ENCODE data around the gene CCDC85B.
A peak's percentile ranks its signal among the peaks of the same experiment; 100 is the strongest.

Gene CCDC85B

DNA sequence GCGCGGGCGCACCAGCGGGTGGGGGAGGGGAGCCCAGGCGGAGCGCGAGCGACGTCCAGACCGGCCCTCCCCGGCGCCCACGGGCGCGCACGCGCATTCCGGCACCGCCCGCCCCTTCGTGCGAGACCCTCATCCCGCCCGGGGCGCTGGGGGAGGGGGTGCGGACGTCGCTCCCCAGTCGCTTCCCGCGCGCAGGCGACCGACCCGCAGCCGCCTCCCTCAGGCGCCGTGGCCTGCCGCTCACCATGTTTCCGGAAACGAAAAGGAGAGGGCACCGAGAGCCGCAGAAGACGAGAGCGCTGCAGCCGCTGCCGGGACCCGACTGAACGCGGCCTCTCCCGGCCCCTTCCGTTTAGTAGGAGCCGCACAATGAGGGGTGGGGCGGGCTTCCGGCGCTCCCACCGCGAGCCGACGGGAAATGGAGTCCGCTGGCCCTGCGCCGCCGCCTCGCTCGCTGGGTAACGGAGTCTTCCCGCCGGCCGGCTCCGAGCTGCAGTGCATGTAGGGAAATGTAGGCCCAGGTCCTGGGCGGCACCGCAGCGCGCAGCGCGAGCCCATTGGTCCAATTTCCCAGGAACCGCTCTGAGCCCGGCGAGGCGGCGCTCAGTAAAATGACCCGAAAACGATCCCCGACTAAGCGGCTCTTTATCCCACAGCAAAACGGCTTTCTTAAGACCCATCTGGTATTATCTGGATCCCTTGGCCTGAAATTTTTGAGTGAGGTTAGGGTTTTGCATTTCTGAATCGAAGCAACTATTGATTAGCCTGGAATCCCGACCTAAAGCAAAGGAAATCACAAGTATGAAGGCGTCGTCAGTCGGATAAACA, 32.4 kb upstream of the CCDC85B start, which contains the start of gene CFL1:
TSS of gene CFL1 (minus strand) at position 328 of the 828 bp plus-strand sequence. CDS start at position 247, 81 bp downstream.
- DNase-seq (ENCODE audit: low read depth, low spot score), result peak; percentile 92

DNA sequence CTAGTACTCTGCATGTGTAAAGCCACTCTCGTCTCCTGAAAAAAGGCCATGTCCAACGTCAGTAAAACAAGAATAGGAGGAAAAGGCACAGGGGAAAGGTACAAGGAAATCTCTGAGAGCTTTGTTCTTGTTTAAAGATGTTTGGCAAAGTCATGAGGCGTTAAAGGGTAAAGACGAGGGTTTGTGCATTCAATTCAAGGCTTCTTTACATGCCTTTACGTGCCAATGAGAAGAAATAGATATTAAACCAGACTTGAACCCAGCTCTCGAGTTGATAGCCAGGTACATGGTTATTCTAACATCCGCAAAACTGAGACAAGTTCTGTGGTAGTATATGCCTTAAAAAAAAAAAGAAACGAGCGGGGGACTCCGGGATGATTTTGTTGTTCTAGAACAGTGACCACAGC, 31.8 kb upstream of the CCDC85B start:
- no peak for DNase-seq (ENCODE audit: low read depth, low spot score)

DNA sequence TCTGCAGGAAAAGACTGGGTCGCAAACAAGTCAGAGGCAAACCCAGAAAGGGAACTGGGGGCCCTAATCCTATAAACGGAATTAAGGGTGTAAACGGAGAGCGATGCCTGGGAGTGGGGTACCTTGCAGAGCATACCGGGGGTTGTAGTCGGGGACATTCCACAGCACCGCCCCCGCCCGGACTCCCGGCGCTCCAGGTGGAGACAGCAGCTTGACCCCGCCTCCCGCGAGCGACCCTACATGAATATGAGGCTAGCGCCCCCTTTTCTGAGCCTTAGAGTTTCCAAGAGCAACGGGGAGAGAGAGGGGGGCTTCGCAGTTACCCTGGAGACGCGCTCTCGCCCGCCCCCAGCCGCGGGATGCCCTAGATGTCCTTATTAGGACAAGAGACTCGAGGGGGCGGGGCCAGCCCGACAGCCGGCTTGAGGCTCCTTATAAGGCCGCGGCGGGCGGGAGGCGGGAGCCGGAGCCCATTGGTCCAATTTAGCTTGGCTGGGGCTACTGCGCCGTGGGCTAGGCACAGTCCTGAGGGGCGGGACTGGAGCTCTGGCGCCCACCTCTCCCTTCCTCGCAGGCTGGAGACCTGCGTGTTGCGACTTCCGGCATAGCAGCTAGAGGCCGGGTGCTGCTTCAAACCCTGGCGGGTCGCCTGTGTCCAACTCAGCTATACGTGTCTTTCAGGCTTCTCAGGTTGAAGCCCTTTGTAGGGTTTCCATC, 31.2 kb upstream of the CCDC85B start:
- peak; percentile 97 for DNase-seq (ENCODE audit: low read depth, low spot score)

DNA sequence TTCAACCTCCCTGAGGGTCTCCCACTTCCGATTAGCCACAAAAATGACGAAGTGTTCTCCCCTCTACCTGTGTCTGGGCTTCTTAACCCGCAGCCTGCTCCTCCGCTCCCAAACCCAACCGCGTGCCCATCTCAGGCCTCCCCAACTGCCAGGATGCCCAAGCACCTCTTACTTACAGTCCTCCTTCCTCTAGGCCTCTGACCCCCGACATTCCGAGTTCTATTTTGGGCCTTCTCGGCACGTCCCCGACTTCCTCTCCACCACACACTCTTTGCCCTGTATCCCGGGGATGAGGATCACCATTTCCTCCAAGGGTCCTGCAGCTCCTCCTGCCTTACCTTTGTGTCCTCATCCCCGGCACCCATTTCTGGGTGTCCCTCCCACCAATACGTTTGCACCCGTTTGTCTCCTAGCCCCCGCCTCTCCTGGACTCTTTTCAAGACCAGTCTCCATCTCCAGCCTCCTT, 30.6 kb upstream of the CCDC85B start:
- DNase-seq (ENCODE audit: low read depth, low spot score), result no peak

DNA sequence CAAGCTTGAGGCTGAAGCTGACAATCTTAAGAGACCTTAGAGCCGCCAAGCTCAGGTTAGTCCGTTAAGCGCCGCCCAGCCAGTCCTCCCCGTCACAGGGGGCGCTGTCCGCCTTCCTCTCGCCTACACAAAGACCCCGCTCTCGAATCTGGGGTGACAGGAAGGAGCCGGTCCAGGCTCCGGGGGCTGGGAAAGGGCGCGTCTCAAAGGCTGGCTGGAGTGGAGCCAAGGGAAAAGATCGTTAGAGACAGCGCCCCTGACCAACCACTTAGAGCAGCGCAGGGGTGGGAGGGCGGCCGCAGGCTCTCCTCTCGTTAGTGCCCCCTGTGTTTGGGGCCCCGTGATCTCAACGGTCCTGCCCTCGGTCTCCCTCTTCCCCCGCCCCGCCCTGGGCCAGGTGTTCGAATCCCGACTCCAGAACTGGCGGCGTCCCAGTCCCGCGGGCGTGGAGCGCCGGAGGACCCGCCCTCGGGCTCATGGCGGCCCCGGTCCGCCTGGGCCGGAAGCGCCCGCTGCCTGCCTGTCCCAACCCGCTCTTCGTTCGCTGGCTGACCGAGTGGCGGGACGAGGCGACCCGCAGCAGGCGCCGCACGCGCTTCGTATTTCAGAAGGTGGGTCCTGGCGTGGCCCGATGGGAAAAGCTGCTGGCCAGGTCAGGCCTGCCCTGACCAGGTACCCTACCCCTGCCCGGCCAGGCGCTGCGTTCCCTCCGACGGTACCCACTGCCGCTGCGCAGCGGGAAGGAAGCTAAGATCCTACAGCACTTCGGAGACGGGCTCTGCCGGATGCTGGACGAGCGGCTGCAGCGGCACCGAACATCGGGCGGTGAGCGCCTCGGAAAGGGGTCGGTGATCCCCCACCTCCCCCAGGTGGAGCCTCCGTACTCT, 30.0 kb upstream of the CCDC85B start, which contains the start of gene MUS81:
TSS of gene MUS81 (plus strand) at position 156 of the 887 bp plus-strand sequence. CDS start at position 477, 321 bp downstream.
- DNase-seq (ENCODE audit: low read depth, low spot score), result peak; percentile 95

DNA sequence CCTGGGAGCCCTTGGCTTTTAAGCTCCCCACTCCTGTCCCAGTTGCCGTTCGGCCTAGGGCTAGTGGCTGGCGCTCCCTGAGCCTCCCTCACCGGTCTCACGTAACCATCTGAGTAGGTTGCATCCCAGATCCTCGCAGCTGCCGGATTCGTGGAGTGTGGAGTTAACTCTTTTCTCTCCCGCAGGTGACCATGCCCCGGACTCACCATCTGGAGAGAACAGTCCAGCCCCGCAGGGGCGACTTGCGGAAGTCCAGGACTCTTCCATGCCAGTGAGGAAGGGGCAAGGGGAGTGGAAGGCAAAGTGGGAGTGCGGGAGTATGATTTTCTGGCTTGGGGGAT, 29.3 kb upstream of the CCDC85B start:
- DNase-seq (ENCODE audit: low read depth, low spot score), result no peak

DNA sequence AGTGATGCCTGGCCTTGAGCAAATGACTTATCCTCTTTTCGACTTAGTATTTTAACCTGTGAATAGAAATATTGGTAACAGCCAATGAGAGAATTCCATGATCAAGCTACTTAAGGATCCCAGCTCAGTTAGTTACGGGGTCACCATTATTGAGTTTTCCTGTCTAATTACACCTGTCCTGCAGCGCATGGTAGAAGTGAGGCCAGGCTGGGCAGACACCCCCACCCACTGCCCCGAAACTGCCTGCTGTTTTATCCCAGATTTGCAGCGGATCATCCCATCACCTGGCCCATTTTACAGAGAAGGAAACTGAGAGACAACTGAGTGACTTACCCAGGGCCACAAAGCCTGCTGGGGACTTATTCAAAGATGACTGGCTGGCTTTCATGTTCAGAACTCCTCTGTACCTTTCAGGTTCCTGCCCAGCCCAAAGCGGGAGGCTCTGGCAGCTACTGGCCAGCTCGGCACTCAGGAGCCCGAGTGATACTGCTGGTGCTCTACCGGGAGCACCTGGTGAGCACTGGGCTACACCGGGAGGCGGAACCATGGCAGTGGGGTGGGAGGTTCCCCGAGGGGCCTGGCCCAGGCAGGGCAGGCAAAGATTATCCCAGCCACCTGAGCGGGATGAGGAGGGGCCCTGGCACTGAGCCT, 28.8 kb upstream of the CCDC85B start:
- DNase-seq (ENCODE audit: low read depth, low spot score), result no peak

DNA sequence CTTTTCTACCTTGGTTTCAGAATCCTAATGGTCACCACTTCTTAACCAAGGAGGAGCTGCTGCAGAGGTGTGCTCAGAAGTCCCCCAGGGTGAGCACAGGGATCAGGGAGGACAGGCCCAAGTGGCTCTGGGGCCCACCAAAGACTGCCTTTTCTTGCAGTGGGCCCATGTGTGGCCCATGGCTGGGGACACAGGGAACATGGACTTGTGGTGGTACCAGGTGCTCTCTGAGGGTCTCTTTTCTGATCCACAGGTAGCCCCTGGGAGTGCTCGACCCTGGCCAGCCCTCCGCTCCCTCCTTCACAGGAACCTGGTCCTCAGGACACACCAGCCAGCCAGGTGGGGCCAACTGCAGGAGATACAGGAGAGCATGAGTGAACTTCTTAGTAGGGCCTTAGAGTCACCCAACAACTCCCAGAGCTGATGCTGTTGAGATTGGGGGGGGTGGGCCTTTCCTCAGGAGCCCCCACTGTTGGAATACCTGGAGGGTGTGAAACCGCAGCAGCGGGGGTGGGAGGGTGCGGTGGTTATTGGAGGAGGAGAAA, 28.2 kb upstream of the CCDC85B start:
- DNase-seq (ENCODE audit: low read depth, low spot score), result no peak

DNA sequence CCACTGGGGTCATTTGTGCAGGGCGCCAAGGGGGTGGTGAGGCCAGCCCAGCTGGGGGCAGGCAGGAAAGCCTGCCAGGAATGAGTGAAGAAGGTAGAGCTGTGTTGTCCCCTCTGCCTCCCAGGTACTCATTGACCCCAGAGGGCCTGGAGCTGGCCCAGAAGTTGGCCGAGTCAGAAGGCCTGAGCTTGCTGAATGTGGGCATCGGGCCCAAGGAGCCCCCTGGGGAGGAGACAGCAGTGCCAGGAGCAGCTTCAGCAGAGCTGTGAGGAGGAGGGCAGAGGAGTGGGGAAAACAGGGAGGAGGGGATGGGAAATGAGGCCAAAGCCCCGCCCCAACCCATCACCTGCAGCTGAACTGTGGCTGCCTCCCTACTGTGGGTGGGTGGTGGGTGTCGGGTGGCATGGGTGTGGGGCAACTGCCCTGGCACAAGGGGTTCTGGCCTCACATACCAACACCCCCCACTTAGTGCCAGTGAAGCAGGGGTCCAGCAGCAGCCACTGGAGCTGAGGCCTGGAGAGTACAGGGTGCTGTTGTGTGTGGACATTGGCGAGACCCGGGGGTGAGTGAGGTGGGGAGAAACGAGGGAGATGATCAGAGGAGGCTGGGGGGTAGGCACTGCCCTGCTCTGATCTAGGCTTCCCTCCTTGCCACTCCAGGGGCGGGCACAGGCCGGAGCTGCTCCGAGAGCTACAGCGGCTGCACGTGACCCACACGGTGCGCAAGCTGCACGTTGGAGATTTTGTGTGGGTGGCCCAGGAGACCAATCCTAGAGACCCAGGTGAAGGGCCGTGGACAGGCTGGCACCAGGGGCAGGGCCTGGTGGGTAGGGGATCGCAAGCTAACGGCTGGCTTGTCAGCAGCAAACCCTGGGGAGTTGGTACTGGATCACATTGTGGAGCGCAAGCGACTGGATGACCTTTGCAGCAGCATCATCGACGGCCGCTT, 27.3 kb upstream of the CCDC85B start:
- DNase-seq (ENCODE audit: low read depth, low spot score), result no peak

DNA sequence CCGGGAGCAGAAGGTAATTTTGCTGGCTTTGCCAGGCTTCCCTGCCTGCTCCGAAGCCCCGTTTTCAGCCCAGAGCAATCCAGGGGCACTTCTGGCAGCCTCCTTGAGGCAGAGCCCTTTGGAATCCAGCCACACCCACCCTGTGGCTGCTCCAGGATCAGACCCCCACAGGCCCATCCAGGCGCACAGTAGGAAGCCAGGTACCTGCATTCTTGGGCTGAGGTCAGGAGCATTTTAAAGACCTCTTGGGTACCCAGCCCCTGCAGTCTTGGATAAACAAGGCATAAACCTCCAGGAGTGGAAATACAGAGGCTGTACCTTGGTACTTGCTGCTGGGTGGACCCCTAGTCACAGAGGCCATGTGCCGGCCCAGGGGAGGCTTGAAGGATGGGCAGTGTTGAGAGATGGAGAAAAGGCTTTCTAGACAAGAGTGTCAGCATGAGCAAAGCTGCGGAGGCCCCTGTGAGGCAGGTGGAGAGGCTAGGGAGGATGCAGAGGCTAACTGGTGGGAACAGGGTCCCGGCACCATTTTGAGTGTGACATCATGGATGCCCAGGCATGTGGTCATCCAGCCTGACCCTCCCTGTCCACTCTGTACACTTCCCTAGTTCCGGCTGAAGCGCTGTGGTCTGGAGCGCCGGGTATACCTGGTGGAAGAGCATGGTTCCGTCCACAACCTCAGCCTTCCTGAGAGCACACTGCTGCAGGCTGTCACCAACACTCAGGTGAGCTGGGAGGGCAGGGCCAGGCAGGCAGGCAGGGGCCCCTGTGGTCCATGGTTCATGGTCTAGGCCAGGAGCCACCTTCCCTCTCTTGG, 26.4 kb upstream of the CCDC85B start:
- no peak for DNase-seq (ENCODE audit: low read depth, low spot score)

DNA sequence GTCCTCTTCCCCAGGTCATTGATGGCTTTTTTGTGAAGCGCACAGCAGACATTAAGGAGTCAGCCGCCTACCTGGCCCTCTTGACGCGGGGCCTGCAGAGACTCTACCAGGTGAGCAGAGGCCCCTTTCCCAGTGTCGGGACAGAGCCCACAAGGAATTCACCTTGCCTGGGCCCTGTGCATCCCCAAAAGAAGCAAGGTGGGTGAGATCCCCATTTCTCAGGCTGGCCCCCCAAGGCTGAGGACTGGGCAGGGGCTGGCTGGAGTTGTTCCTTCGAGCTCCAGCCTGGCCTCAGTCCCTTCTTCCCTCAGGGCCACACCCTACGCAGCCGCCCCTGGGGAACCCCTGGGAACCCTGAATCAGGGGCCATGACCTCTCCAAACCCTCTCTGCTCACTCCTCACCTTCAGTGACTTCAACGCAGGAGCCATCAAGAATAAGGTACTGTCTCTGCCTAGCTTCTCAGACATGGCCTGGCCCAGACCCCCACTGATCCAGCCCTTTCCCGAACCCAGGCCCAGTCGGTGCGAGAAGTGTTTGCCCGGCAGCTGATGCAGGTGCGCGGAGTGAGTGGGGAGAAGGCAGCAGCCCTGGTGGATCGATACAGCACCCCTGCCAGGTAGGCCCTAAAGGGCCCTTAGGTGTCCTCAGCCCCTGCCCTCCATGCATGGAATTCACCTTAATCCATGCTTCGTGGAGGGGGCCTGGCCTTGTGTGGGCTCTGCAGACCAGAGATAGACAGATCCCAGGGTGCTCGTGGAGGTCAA, 25.6 kb upstream of the CCDC85B start:
- DNase-seq (ENCODE audit: low read depth, low spot score), result no peak

DNA sequence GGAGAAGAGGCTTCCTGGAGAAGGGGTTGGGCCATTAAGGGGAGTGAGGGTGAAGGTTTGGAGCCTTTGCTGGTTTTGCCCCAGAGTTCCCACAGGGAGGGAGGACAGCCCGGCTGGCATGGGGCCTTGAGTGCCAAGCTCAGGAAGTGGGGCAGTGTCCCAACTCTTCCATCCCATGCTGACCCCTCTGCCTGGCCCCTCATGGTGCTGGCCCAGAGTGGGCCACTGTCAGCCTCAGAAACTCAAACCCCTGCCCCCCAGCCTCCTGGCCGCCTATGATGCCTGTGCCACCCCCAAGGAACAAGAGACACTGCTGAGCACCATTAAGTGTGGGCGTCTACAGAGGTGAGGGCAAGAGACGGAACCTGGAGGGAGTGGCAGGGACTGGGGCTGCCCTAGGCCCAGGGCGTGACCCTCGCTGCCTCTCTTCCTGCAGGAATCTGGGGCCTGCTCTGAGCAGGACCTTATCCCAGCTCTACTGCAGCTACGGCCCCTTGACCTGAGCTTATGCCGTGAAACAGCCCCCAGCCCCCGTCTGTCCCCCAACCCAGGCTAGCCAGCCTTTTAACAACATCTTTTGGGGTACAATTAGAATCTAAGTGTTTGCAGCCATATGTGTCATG, 24.8 kb upstream of the CCDC85B start:
- DNase-seq (ENCODE audit: low read depth, low spot score), result no peak

DNA sequence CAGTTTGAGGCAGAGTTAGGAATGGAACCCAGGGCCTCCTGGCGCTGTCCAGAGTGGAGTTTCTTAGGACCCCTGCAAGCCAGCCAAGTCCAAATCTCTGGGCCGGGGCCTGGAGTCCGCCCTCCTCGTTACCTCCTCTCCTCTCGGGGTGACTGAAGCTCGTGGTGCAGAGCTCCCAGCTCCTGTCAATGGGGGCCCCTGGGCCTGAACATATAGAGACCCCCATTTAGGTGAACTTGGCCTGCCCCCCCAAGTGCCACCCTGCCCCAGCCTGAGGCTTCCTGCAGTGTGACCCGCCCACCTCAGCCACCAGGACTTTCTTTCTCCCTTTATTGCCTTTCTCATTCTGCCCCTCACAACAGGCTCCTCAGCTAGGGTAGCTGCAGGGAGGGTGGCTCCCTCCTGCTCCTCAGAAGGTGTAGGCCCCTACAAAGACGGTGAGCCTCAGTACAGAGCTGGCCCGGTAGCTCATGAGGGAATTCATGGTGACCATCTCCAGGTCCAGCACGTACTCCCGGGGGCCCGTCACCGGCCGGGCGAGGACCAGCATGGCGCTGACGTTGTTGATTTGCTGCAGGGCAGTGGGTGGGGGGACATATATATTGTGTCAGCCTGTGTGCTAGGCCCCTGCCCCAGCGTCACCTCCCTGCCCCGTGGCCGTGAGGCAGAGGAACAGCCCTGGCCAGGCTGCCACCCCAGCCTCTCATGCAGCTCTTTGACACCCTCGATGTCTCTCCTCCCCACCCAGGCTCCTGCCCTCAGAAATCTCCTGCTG, 23.8 kb upstream of the CCDC85B start:
- no peak for DNase-seq (ENCODE audit: low read depth, low spot score)

DNA sequence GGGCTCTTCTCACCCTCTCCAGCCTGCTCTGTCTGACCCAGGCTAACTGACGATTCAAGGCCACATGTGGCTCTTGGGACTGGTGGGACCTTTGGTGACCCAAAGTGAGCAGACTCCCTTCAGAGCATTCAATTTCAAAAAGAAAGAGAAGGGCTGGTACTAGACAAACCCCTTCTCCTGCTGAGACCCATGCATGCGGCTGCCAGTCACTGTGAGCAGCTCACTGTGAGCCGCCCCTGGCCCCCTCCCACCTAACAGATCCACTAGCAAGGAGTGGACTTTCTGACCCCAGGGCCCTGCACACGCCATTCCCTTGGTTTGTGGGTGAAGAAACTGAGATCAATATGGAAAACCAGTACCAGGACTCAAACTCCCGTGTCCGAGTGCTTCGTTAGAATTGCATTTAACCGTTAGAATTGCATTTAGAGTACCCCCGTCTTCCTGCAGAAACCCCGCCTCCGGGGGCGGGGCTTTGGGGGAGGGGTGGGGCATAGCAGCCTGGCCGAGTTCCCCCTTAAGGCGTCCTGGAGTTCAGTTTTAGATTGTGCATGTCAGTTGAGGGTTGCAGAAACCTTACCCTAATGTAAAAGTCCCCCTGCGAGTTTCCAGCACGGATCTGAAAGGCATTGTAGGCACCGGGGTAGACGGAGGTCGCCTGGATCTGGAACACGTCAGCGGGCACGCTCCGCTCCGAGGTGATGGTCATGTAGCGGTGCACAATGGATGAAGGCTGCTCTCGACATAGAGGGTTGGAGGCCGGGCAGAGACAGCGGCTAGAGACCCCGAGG, 23.0 kb upstream of the CCDC85B start:
- no peak for DNase-seq (ENCODE audit: low read depth, low spot score)

DNA sequence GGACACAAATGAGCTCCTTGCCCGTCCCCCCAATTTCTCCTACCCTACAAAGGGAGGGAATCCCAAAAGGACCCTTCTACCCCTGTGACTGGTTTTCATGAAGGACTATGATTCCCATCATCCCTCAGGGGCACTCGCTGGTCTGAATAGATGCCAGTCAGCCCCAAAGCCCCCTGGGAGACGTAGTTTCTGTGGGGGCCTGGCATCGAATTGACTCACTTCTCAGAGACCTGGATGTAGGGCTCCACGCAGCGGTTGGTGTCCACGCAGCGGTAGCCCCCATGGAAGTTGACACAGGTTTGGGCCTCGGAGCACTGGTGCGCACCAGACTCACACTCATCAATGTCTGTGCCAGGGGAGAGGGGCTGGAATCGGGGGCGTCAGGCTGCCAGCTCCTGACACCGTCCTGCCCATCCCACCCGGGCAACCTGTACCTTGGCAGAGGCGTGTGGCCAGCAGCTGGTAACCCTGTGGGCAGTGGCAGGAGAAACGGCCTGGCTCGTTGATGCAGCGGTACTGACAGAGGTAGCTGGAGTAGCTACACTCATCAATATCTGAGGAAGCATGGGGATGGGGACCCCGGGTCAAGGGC, 22.3 kb upstream of the CCDC85B start:
- no peak for DNase-seq (ENCODE audit: low read depth, low spot score)

DNA sequence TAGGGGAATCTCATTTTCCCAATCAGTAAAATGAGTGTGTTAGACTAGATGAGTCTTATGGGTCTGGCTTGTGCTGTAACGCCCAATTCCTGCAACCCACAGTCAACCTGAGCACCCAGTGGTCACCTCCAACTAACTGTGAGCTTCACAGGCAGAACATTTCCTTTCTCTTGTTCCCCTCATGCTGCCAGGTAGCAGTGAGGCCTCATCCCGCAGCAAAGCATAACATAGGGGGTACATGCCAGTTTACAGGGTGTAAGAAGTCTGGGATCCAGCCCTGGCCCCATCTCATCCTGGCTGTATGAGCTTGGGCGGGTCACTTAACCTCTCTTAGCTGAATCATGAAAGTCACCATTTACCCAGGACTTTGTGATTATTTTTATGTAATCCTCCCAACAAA, 21.6 kb upstream of the CCDC85B start:
- no peak for DNase-seq (ENCODE audit: low read depth, low spot score)

Measured in activated naive CD8-positive, alpha-beta T cell treated with anti-CD3 and anti-CD28 coated beads, Interleukin-2, amount 50 U/mL, for 16 hours (primary cell).